Measurements from ENCODE around the gene GLIS1.
"Not testable (repeated sequence)": the region's sequence is repeated elsewhere in the genome, so short reads cannot be mapped to it uniquely, and the experiment has no call there.

GLIS1 gene

GRCh38 chr1:53654216-53655210 lies 84.5 kb downstream of the GLIS1 start:
- no peak for FAIRE-seq
- no peak for DNase-seq (ENCODE audit: low spot score)

- FAIRE-seq (no peak), DNase-seq (ENCODE audit: low spot score) (no peak)
These were observed 85.3 kb downstream of the GLIS1 start for GRCh38 chr1:53653631-53654030.

DNA sequence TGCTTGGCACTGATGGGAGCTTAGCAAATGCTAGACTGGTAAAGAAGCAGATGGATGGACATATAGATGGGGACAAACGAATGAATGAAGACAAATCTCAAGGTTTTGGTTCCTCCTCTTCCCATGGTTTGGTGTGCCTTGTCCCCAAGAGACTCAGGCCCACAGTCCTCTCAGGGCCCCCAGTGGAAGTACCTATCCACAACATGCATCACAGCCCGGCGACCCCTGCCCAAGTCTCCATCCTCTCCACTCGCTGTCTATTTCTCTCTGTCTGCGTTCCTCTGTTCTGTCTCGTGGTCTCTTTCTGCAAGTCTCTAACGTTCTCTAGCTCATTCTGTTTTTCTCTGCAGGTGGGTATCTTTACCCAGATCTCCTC lies 85.8 kb downstream of the GLIS1 start:
- no peak for DNase-seq (ENCODE audit: low spot score)
- no peak for FAIRE-seq

DNA sequence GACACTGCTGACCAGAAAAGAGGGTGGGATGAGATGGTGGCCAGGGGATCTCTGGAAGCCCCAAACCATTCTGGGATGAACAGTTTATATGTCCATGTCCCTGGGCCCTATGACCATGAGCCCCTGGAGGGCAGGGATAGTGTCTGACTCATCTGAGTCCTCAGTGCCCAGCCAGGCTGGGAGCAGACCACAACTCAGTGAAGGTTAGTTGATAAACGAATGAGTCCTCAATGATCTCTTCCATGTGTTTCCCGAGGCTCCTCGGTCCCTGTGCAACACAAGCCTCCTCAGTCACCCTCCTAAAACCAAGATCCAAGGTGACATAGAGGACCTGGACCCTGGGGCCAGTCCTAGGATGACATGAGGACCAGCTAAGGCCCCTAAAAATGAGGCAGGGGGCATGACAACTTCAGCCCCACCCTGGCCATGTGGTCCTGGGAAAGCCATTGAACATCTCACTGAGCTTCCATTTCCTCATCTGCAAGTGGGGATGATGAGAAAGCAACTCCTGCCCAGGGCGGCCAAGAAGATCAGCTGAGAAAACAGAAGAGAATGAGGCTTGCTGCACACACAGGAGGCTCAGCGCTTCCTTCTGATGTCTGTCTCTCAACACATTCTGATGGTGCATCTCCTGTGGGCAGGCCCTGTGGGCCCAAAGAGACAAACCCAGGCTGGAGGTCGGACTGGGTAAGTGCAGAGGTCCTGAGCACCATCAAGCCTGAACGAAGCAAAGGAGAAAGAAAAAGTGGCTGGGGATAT lies 86.3 kb downstream of the GLIS1 start:
- no peak for DNase-seq (ENCODE audit: low spot score)
- FAIRE-seq: no peak

DNA sequence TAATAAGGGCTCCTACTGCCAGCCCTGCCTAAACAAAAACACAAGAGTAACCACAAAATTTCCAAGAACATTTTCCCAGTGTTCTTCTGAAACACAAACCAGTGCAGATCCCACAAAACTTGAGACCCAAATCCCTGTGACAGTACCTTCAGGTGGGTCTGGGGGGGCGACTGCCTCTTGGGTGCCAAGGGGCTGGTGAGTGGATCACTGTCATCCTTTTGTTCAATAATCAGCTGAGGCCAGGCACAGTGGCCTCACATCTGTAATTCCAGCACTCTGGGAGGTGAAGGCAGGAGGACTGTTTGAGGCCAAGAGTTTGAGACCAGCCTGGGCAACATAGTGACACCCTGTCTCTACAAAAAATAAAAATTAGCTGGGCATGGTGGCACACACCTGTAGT lies 87.6 kb downstream of the GLIS1 start:
- FAIRE-seq (no peak), DNase-seq (ENCODE audit: low spot score) (no peak)

DNA sequence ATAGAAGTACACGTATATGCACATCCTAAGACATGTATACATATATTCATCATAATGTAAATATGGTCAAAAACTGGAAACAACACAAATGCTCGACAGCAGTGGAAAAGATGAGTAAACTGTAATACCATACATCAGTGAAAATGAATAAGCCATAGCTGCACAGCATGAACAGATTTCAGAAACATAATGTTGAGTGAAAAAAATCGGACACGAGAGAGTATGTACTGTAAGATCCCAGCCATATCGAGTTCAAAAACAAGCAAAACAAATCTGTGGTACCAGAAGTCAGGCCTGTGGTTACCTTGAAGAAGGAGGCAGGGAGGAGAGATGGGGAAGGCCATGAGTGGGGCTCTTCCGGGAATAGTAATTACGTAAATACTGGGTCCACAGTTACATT lies 90.4 kb downstream of the GLIS1 start:
- FAIRE-seq (no peak), DNase-seq (ENCODE audit: low spot score) (no peak)

DNA sequence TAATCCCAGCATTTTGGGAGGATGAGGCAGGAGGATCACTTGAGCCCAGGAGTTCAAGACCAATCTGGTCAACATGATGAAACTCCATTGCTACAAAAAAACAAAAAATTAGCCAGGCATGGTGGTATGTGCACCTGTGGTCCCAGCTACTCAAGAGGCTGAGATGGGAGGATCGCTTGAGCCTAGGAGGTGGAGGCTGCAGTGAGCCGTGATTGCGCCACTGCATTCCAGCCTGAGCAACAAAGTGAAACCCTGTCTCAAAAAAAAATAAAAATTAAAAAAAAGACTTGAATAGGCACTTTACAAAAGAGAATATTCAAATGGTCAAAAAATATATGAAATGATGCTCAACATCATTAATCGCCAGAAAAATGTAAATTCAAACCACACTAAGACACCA lies 91.0 kb downstream of the GLIS1 start:
- DNase-seq (ENCODE audit: low spot score); FAIRE-seq: not testable (repeated sequence)

DNA sequence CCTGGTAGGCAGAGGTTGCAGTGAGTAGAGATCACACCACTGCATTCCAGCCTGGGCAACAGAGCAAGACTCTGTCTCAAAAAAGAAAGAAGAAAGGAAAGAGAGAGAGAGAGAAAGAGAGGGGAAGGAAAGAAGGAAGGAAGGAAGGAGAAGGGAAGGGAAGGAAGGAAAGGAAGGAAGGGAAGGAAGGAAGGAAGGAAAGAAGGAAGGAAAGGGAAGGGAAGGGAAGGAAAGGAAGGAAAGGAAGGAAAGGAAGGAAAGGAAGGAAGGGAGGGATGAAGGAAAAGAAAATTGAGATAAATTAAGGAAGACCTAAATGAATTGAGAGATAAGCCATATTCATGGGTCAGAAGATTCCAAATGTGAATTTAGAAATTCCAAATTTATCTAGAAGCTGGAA lies 92.2 kb downstream of the GLIS1 start:
- FAIRE-seq (no peak), DNase-seq (ENCODE audit: low spot score) (no peak)

GRCh38 chr1:53645690-53646078 lies 93.3 kb downstream of the GLIS1 start:
- FAIRE-seq (no peak), DNase-seq (ENCODE audit: low spot score) (no peak)

GRCh38 chr1:53644909-53645689 lies 93.9 kb downstream of the GLIS1 start:
- FAIRE-seq: no peak
- no peak for DNase-seq (ENCODE audit: low spot score)

GRCh38 chr1:53644496-53644895 lies 94.5 kb downstream of the GLIS1 start:
- no peak for FAIRE-seq

DNA sequence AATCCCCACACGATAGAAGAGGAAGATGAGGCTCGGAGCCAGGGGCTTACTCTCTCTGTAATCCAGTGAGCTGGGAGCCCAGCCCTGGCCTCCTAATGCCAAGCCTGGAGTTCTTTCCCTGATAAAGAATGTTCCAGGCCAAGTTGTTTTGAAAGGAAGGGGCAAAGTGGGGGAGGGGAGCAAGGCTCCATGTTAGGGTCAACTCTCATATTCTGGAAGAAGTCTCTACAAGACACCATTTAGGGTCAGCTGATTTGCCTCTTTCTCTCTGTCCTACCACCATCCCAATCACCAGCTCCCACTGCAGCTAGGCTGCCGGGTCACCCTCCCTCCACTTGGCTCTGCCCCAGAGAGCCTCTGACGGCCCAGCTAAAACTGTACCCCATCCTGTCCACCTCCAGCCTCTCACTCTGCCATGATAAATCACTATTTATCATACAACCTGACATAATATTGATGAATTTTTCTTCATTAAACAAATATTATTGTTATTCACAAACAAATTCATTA lies 95.0 kb downstream of the GLIS1 start:
- DNase-seq (ENCODE audit: low spot score): no peak
- no peak for FAIRE-seq

More at GRCh38 chr1:53644496-53644895, 94.5 kb downstream of the GLIS1 start:
- no peak for DNase-seq (ENCODE audit: low spot score)

DNA sequence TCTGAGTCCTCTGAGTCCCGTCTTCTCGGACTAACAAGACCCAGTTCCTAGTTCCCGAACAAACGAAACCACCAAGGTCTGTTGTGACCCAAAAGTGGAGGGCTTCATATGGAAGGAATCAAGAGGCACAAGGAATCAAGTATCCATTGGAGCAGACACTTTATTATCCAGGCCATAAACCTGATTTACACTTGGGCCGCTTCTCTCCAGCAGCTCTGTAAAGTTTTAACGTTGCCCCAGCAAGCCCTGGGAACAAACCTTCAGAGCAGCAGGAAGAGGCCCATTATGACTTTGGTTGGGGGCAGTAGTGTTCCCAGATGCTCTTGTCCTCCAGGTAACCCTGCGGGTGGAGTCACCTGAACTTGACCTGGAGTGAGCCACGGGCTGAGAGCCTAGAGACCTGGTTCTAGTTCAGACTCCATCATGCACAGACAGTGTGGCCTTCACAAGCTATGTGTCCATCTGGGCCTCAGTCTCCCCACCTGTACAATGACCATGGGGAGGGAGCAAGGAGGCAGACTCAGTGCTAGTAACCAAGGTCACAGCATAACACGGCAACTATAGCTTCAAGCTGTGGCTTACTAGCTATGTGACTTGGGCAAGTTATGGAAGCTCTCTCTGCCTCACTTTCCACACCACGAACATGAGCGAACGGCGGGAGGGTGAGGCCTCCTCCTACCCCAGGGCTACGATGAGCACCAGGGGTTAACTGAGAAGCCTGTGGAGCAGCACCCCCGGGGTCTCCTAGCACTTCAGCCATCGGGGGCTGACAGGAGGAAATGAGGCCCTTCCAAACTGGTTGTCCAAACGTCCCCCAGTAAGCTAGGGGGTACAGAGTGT lies 95.7 kb downstream of the GLIS1 start:
- DNase-seq (ENCODE audit: low spot score): no peak

DNA sequence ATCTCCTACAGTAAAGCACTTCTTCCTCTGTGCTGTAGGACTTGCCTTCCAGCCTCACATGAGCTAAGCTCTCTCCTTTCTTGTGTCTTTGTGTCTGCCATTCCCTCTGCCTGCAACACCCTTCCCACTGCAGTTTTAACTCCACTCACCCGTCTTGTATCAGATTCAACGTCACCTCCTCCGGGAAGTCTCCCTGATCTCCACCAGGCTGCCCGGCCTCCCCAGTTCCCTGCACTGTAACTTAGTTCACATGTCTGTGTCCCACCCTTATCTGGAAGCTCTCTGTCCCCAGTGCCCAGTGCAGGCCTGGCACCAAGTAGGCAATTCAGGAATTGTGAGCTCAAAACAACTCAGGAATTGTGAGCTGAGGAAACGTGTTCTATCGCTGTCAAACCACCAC lies 96.4 kb downstream of the GLIS1 start:
- FAIRE-seq (no peak), DNase-seq (ENCODE audit: low spot score) (no peak)

More for the DNA sequence above, 95.7 kb downstream of the GLIS1 start:
- FAIRE-seq: no peak

DNA sequence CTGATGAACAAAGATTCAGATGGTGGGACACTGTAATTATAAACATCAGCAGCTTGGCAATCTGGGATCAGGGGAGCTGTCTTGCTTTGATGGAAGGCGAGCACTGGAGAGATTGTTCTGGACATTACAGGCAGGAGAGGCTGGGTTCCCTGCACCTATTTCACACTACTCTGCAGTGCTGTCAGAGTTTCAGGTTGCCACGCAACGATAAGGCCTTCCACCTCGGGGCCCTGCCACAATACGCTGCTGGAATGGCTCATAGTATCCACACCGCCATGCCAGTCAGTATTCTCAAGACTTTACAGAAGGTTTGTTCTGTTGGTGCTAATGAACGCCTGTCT lies 96.8 kb downstream of the GLIS1 start:
- FAIRE-seq (no peak), DNase-seq (ENCODE audit: low spot score) (no peak)

DNA sequence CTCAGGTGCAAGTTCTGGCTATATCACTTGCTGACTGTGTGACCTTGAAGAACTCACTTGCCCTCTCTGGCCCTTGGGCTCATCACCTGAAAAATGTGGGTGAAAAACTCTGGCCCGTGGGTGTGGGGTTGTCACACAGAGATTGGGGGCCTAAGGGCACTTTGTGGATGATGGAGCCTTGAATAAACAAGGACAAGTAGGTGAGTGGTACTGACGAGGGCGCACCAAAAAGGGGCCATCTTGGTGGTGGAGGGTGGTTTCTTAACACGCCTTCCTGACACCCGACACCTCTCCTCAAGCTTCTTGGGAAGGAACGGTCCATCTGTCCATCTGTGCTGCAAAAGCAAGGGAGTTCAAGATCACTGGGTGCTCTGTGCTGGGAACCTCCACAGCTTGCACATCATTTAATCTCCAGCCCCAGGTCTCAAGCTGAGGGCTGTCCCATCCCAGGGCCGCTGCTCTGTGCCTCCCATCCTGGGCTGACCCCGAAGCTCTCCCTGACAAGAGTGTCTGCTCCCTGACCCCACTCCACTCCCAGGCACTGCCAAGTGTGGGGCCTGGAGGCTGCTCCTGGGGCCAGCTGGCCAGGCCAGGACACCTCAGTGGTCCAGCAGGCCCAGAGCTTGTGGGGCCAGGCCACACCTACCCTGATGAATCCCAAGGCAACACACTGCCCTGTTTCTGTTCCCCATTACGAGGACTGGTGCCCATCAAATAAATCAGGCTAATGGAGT lies 97.3 kb downstream of the GLIS1 start:
- DNase-seq (ENCODE audit: low spot score) (no peak), FAIRE-seq (no peak)

- DNase-seq (ENCODE audit: low spot score): no peak
- FAIRE-seq: no peak
These were observed 98.3 kb downstream of the GLIS1 start for GRCh38 chr1:53640701-53641075.

DNA sequence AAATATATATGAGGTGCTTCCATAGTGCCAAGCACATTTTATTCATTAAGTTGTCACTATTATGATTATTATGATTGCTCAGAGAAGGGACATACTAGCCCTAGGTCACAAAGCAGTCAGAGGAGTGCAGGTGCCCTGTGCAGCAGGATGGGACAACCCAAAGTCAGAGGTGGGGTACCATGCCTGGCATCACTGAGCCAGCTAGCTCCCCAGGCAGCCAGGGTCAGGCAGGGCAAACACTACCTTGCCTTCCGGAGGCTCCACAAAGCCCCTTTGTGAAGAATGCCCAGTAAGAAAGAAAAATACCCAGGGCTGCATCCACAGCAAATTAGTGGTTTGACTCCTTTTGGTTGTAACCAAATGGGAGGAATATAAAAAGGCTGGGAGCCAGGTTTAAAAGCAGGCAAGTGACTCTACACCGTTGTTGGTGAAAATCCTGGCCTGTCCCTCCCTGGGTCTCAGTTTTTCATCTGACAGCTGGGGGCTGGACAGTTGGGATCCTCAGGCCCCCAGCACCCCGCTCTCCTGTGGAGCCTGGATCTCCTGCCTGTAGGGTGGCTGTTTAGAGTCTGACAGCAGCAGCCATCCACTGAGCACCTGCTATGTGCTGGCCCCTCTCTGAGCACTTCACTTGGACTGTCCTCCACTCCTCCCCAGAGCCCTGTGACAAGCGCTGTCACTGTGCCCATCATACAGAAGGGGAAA lies 98.8 kb downstream of the GLIS1 start:
- DNase-seq (ENCODE audit: low spot score): no peak
- FAIRE-seq: no peak

- FAIRE-seq (peak; percentile 48), DNase-seq (ENCODE audit: low spot score) (peak; percentile 75)
These were observed 99.7 kb downstream of the GLIS1 start for GRCh38 chr1:53639251-53639763.
